Right lobe of liver (tissue), 4 donors: ENCODE data around the gene BOD1L1.

Experiments
- POLR2A ChIP-seq: fragments of 450-650 bp; IDR thresholded peaks from one replicate; pipeline ENCODE4 v1.6.1; 2017; ENCODE audit warnings: antibody characterized with exemption, mild to moderate bottlenecking
- TF ChIP-seq, protein P1 (sequence below), 4 donors: fragments of 200-600 bp in 3 of 4; fragments of 450-650 bp in 1 of 4; IDR thresholded peaks; one replicate each; pipeline versions ENCODE4 v1.5.1 to v1.8.0; 2016 to 2022; ENCODE audit warnings: antibody characterized with exemption in 4 of 4, mild to moderate bottlenecking in 2 of 4
- donor health status: DM: no; HTN: no; CAD: no.
- donor health status: DM: no; HTN: no; CAD: no.
- donor health status: DM: no; HTN: yes; CAD: no.

DNA sequence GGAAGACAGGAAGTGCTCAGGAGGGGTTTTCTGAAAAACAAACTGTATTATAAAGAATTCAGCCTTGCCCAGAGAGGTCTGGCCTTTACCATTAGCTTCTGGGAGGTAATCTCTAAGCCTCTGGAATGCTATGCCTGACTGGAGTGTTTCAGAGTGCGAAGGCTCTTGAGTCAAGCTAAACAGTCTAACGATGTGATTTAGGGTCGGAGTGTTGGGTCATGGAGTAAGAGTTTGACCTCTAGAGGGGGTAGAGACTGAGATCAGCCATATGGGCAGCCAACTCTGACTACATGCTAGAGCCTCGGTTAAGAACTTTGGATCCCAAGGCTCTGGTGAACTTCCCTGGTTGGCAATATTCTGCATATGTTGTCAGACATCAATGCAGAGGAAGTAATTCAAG, 15.0 kb downstream of the BOD1L1 start:
- TF ChIP-seq, protein P1, sequence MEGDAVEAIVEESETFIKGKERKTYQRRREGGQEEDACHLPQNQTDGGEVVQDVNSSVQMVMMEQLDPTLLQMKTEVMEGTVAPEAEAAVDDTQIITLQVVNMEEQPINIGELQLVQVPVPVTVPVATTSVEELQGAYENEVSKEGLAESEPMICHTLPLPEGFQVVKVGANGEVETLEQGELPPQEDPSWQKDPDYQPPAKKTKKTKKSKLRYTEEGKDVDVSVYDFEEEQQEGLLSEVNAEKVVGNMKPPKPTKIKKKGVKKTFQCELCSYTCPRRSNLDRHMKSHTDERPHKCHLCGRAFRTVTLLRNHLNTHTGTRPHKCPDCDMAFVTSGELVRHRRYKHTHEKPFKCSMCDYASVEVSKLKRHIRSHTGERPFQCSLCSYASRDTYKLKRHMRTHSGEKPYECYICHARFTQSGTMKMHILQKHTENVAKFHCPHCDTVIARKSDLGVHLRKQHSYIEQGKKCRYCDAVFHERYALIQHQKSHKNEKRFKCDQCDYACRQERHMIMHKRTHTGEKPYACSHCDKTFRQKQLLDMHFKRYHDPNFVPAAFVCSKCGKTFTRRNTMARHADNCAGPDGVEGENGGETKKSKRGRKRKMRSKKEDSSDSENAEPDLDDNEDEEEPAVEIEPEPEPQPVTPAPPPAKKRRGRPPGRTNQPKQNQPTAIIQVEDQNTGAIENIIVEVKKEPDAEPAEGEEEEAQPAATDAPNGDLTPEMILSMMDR (IDR thresholded peaks at IDR 0.05): no peak
- TF ChIP-seq POLR2A: no peak
